ENCODE results near the gene PSRC1.

DNA sequence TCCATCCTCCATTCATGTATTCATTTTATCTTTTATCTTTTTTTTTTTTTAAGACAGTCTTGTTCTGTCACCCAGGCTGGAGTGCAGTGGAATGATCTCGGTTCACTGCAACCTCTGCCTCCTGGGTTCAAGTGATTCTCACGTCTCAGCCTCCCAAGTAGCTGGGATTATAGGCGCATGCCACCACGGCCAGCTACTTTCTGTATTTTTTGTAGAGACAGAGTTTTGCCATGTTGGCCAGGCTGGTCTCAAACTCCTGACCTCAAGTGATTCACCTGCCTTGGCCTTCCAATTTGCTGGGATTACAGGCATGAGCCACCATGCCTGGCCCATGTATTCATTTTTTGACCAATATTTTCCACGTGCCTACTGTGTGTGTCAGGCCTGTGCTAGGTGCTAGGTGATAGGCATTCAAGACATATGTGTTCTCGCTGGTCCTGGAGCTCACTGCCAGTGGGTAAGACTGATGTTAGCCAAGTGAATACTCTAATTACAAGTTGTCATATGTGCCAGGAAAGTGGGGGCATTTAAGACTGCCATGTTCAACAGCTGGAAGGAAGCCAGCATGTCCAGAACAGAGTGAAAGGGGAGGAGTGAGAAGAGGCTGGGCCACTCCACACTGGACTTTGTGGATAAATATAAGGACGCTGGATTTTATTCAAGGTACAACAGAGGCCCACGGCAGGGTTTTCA, 38.9 kb downstream of the PSRC1 start:
- TF ChIP-seq, protein P1, sequence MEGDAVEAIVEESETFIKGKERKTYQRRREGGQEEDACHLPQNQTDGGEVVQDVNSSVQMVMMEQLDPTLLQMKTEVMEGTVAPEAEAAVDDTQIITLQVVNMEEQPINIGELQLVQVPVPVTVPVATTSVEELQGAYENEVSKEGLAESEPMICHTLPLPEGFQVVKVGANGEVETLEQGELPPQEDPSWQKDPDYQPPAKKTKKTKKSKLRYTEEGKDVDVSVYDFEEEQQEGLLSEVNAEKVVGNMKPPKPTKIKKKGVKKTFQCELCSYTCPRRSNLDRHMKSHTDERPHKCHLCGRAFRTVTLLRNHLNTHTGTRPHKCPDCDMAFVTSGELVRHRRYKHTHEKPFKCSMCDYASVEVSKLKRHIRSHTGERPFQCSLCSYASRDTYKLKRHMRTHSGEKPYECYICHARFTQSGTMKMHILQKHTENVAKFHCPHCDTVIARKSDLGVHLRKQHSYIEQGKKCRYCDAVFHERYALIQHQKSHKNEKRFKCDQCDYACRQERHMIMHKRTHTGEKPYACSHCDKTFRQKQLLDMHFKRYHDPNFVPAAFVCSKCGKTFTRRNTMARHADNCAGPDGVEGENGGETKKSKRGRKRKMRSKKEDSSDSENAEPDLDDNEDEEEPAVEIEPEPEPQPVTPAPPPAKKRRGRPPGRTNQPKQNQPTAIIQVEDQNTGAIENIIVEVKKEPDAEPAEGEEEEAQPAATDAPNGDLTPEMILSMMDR (IDR thresholded peaks at IDR 0.05; ENCODE audit: insufficient read depth, low read length, poor library complexity, severe bottlenecking), result no peak
- TF ChIP-seq EZH2phosphoT487 (conservative IDR thresholded peaks at IDR 0.05; ENCODE audit: low read length), result no peak
